CD4-positive, alpha-beta memory T cell (primary cell): ENCODE results near the gene PSMD12. TPM values are rescaled to one million over a fixed set of nuclear protein-coding genes. Genes with fewer than 3 reads are reported as not detected.
A peak's percentile ranks its signal among the peaks of the same experiment; 100 is the strongest.

Source experiments
- CTCF ChIA-PET: fragments of 350-600 bp; sonication (Branson Sonifier 250); formaldehyde crosslinking; loops from one replicate; lab custom pipeline; 2021; ENCODE audit warnings: inconsistent platforms; ENCODE audit not compliant: partially characterized antibody; lab: Charles Lee
- POLR2A ChIA-PET: fragments of 350-600 bp; sonication (Branson Sonifier 250); formaldehyde crosslinking; loops from one replicate; lab custom pipeline; 2021; ENCODE audit not compliant: partially characterized antibody; lab: Charles Lee
- DNase-seq, 5 donors: peaks; one replicate each; pipeline versions ENCODE4 v3.0.0 to v3.0.0-alpha.2; 2020 to 2022; ENCODE audit warnings: mixed read lengths in 1 of 5
- H3K27ac ChIP-seq: one replicate; pipeline ENCODE4 v1.7.0; 2013; ENCODE audit warnings: low read depth, low read length
- H3K27me3 ChIP-seq: 2 replicates; pipeline ENCODE4 v1.7.0; 2013; ENCODE audit warnings: mild to moderate bottlenecking, low read length, moderate library complexity; ENCODE audit not compliant: insufficient read depth
- H3K36me3 ChIP-seq: 2 replicates; pipeline ENCODE4 v1.7.0; 2013; ENCODE audit warnings: mild to moderate bottlenecking, low read length, moderate library complexity; ENCODE audit not compliant: insufficient read depth
- H3K4me1 ChIP-seq: 2 replicates; pipeline ENCODE4 v1.7.0; 2013; ENCODE audit warnings: mild to moderate bottlenecking, low read length, moderate library complexity; ENCODE audit not compliant: insufficient read depth
- H3K4me3 ChIP-seq, 2 donors: one replicate each; pipeline ENCODE4 v1.7.0; 2013; ENCODE audit warnings: low read length in 2 of 2, mild to moderate bottlenecking in 1 of 2
- H3K9me3 ChIP-seq, 2 donors: one replicate each; pipeline ENCODE4 v1.7.0; 2013; ENCODE audit warnings: low read length in 2 of 2, control low read depth in 1 of 2; ENCODE audit not compliant: control insufficient read depth in 1 of 2
- H3K27ac Mint-ChIP-seq, 7 donors: one replicate each; pipeline ENCODE4 v1.8.0; 2020 to 2021; ENCODE audit warnings: mixed read lengths in 7 of 7, mild to moderate bottlenecking in 6 of 7, inconsistent platforms in 3 of 7, moderate library complexity in 3 of 7
- H3K27me3 Mint-ChIP-seq, 2 donors: one replicate each; pipeline ENCODE4 v1.8.0; 2020 to 2021; ENCODE audit warnings: mixed read lengths in 2 of 2
- H3K36me3 Mint-ChIP-seq, 2 donors: one replicate each; pipeline ENCODE4 v1.8.0; 2020 to 2021; ENCODE audit warnings: mixed read lengths in 2 of 2, inconsistent platforms in 1 of 2, mild to moderate bottlenecking in 1 of 2
- H3K4me1 Mint-ChIP-seq, 4 donors: one replicate each; pipeline ENCODE4 v1.8.0; 2020 to 2021; ENCODE audit warnings: mixed read lengths in 4 of 4, mild to moderate bottlenecking in 1 of 4
- H3K4me3 Mint-ChIP-seq, 8 donors: one replicate each; pipeline ENCODE4 v1.8.0; 2020 to 2021; ENCODE audit warnings: mixed read lengths in 8 of 8, mild to moderate bottlenecking in 7 of 8, moderate library complexity in 6 of 8, inconsistent platforms in 3 of 8
- H3K9me3 Mint-ChIP-seq, 8 donors: one replicate each; pipeline ENCODE4 v1.8.0; 2020 to 2021; ENCODE audit warnings: mixed read lengths in 8 of 8, mild to moderate bottlenecking in 5 of 8, inconsistent platforms in 3 of 8, moderate library complexity in 1 of 8
- intact Hi-C: fragments of 100-400 bp; cut with micrococcal nuclease; formaldehyde crosslinking; loops from one replicate; pipeline ENCODE4 v1.15.1; 2023
- polyA plus RNA-seq, 2 donors: library from polyadenylated mRNA; unstranded; fragments of 300-500 nt; fragmentation: Illumina TruSeq; gene quantifications; one replicate each; pipeline ENCODE4 v1.2.3, GENCODE V29; 2021
- total RNA-seq, 2 experiments: library from RNA; stranded (reverse); gene quantifications; one replicate each; pipeline ENCODE4 v1.2.3, GENCODE V29; 2021

PSMD12 gene
- total and polyA plus RNA-seq, 4 experiments from 2014 or later = 34.5 to 49.8 (median 47.8) TPM

DNA sequence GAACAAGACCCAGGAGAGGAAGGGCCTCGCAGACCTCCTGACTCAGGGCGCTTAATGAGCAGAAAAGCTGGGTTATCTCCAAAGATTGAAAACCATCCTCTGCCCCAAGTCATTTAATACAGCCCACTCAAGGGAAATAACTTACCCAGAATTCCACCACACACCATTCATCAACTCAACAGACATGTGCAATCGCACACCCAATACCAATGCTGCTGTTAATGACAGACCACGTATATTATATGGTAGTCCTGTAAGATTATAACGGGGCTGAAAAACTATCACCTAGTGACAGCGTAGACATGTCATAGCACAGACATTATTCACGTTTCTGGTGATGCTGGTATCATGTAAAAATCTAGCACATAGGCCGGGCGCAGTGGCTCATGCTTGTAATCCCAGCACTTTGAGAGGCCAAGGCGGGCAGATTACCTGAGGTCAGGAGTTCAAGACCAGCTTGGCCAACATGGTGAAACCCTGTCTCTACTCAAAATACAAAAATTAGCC lies 68.9 kb downstream of the PSMD12 start:
- Histone ChIP-seq H3K4me1 (no peaks in the 10 kb centered on the region), H3K27ac (no peak overlapping the region), H3K9me3 (no peaks in the 10 kb centered on the region), H3K36me3 (no peaks in the 10 kb centered on the region), H3K4me3 (no peak overlapping the region), H3K27me3 (no peaks in the 10 kb centered on the region)
- DNase-seq = no peak
- intact Hi-C loops = no loop called here
- POLR2A ChIA-PET = no interaction called here
- Mint-ChIP-seq H3K27ac (no peak overlapping the region), H3K4me1 (peaks cover 0 to 5% (median 2%) of the 10 kb centered on the region in 4 donors), H3K9me3 (no peaks in the 10 kb centered on the region), H3K27me3 (no peaks in the 10 kb centered on the region), H3K36me3 (no peaks in the 10 kb centered on the region), H3K4me3 (no peak overlapping the region)
- CTCF ChIA-PET = no interaction called here

DNA sequence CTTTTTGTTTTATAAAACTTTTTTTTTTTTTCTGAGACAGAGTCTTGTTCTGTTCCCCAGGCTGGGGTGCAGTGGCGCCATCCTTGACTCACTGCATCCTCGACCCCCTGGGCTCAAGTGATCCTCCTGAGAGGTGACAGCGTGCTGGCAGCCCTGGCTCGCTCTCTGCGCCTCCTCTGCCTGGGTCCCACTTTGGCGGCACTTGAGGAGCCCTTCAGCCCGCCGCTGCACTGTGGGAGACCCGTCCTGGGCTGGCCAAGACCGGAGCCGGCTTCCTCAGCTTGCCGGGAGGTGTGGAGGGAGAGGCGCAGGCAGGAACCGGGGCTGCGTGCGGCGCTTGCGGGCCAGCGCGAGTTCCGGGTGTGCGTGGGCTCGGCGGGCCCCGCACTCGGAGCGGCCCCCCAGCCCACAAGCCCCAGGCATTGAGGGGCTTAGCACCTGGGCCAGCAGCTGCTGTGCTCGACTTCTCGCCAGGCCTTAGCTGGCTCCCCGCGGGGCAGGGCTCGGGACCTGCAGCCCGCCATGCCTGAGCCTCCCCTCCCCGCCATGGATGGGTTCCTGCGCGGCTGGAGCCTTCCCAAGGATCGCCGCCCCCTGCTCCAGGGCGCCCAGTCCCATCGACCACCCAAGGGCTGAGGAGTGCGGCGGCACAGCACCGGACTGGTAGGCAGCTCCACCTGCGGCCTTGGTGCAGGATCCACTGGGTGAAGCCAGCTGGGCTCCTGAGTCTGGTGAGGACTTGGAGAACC lies 71.8 kb downstream of the PSMD12 start:
- Histone ChIP-seq H3K4me3 (no peak overlapping the region), H3K9me3 (no peaks in the 10 kb centered on the region), H3K36me3 (no peaks in the 10 kb centered on the region), H3K27ac (no peak overlapping the region), H3K4me1 (no peaks in the 10 kb centered on the region), H3K27me3 (no peaks in the 10 kb centered on the region)
- no peak for DNase-seq
- no peaks in the 10 kb centered on the region for H3K27me3 Mint-ChIP-seq
- peaks cover 0 to 5% (median 3%) of the 10 kb centered on the region in 4 donors for H3K4me1 Mint-ChIP-seq
- H3K36me3 Mint-ChIP-seq = no peaks in the 10 kb centered on the region
- ChIA-PET CTCF (interaction anchor here (0.8 to 5.0 kb wide), 16 partner anchors 8 to 168 kb away, joined by 3 to 93 read pairs (median 4); no protein-coding TSS in a partner anchor), POLR2A (no interaction called here)
- H3K4me3 Mint-ChIP-seq = no peak overlapping the region
- H3K9me3 Mint-ChIP-seq = no peaks in the 10 kb centered on the region
- no peak overlapping the region for H3K27ac Mint-ChIP-seq
- intact Hi-C loops = loop anchor here (5.0 kb wide), 2 partner anchors 177 to 577 kb away; no protein-coding TSS in a partner anchor

DNA sequence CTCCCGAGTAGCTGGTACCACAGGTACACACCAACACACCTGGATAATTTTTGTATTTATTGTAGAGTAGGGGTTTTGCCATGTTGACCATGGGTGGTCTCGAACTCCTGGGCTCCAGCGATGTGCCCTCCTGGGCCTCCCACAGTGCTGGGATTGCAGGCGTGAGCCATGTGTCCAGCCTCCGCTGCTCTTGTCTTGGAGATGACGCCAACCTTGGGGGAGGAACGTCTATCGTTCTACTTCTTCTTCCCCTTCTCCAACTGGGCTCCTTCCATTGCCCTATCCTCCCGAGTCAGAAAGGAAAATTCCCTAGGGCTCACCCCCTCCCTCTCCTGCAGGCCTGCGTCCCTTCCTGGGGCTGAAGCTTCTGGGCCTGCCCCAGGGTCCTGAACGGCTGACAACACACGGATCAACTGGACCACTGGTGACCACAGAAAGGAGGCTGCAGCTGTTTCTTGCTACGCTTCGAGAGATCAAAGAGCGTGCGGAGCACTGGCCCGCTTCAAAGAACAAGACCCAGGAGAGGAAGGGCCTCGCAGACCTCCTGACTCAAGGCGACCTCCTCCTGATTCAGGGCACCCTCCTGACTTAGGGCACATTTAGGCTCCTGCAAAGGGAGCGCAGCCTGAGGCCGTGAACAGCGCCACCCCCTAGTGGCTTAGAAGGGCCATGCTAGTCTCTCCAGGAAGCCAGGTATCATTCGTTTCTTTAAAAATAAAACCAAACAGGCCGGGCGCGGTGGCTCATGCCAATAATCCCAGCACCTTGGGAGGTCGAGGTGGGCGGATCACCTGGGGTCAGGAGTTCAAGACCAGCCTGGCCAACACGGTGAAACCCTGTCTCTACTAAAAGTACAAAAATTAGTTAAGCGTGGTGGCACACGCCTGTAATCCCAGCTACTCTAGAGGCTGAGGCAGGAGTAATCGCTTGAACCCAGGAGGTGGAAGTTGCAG lies 72.8 kb downstream of the PSMD12 start:
- Mint-ChIP-seq H3K27ac (peak overlapping the region in 5 of 7 donors; percentile 23 to 47 (median 36)), H3K36me3 (no peaks in the 10 kb centered on the region), H3K27me3 (no peaks in the 10 kb centered on the region), H3K4me3 (peak overlapping the region in 6 of 8 donors; percentile 32 to 69 (median 52)), H3K4me1 (peaks cover 0 to 7% (median 5%) of the 10 kb centered on the region in 4 donors), H3K9me3 (no peaks in the 10 kb centered on the region)
- Histone ChIP-seq H3K36me3 (no peaks in the 10 kb centered on the region), H3K4me1 (no peaks in the 10 kb centered on the region), H3K27me3 (no peaks in the 10 kb centered on the region), H3K4me3 (no peak overlapping the region), H3K27ac (no peak overlapping the region), H3K9me3 (no peaks in the 10 kb centered on the region)
- DNase-seq = peak; percentile 61 to 70 (median 69)
- intact Hi-C loops = loop anchor here (1.0 to 5.0 kb wide), 4 partner anchors 46 to 576 kb away; no protein-coding TSS in a partner anchor
- ChIA-PET CTCF (interaction anchor here (0.6 to 5.0 kb wide), 26 partner anchors 9 to 166 kb away, joined by 3 to 93 read pairs (median 4); no protein-coding TSS in a partner anchor), POLR2A (interaction anchor here (0.7 kb wide), 1 partner anchor 72 kb away, joined by 4 read pairs; no protein-coding TSS in a partner anchor)

DNA sequence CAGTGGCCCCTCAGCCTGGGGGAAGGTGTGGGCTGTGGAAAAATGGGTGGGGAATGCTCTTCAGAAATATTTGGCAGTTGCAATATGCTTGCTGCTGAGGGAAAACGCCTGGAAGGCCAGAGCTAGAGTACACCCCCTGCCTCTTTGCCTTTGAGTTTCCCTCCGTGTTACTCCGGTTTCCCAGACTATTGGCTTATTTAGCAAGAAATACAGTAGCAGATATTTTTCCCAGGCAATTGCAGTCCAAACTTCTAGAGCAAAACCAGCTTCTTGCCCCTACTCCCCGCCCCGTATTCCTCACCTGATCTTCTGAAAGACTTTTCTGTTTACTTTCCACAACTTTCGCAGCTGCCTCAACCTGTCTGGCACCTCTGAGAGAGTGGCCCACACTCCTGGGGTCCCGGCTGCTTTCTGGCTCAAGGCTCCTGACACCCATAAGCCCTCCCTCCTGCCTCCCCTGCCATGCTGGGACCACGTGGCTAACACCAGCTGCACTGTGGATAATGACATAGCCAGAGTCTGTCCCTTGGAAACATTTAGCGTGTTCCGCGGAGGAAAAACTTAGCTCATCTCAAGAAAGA lies 75.6 kb downstream of the PSMD12 start:
- Histone ChIP-seq H3K4me3 (no peak overlapping the region), H3K9me3 (no peaks in the 10 kb centered on the region), H3K36me3 (no peaks in the 10 kb centered on the region), H3K27ac (no peak overlapping the region), H3K4me1 (no peaks in the 10 kb centered on the region), H3K27me3 (no peaks in the 10 kb centered on the region)
- no peak overlapping the region for H3K4me3 Mint-ChIP-seq
- ChIA-PET CTCF (interaction anchor here (0.6 to 5.0 kb wide), 6 partner anchors 11 to 96 kb away, joined by 3 to 93 read pairs (median 4); no protein-coding TSS in a partner anchor), POLR2A (interaction anchor here (0.7 to 1.1 kb wide), 2 partner anchors 10 to 1611 kb away, joined by 3 read pairs; no protein-coding TSS in a partner anchor)
- no peak for DNase-seq
- intact Hi-C loops = loop anchor here (5.0 kb wide), 2 partner anchors 174 to 574 kb away; no protein-coding TSS in a partner anchor
- no peaks in the 10 kb centered on the region for H3K36me3 Mint-ChIP-seq
- peaks cover 0 to 7% (median 6%) of the 10 kb centered on the region in 4 donors for H3K4me1 Mint-ChIP-seq
- H3K9me3 Mint-ChIP-seq = no peaks in the 10 kb centered on the region
- H3K27ac Mint-ChIP-seq = no peak overlapping the region
- H3K27me3 Mint-ChIP-seq = no peaks in the 10 kb centered on the region

DNA sequence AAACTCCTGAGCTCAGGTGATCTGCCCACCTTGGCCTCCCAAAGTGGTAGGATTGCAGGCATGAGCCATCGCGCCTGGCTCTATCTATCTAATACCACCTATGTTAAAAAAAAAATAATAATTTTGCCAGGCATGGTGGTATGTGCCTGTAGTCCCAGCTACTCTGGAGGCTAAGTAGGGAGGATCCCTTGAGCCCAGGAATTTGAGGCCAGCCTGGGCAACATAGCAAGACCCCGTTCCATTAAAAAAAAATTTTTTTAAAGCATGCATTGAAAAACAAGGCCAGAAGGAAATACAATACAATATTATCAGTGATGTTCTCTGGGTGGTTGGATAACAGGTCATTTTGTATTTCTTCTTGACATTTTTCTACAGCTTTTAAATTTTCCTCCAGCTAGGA lies 76.1 kb downstream of the PSMD12 start:
- CTCF ChIA-PET = interaction anchor here (0.6 to 5.0 kb wide), 4 partner anchors 11 to 189 kb away, joined by 3 to 93 read pairs (median 4); no protein-coding TSS in a partner anchor
- H3K36me3 ChIP-seq = no peaks in the 10 kb centered on the region
- H3K9me3 Mint-ChIP-seq = no peaks in the 10 kb centered on the region

DNA sequence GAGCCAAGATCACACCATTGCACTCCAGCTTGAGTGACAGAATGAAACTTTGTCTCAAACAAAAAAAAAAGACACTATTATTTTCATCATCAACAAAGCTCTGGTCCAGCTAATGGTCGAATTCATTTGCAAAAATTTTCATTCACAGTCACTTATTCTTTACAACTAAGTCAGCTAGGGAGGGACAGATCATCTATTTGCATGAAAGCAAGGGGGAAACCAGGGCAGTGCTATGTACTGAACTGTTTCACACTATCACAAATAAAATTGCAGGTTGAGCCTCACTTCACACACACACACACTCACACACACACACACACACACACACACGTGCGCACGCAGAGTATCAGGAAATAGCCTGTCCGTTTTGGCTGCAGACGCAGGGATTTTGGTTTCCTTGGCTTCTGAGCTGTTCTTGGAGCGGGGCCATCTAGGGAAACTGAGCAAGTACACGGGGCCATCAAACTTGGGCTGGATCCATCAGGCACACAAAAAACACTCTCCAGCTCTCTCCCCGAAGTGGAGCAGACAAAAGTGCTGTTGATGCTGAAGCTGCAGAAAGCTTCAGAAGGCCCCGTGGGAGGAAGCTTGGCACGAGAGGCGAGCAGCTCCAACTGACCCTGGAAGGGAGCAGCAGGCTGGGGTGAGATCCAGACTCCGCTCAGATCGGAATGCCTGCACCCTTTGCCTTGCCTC lies 77.0 kb downstream of the PSMD12 start:
- H3K27ac Mint-ChIP-seq = peak overlapping the region in 2 of 7 donors; percentile 24 to 41
- POLR2A ChIA-PET = no interaction called here
- no peaks in the 10 kb centered on the region for H3K36me3 Mint-ChIP-seq

More for the DNA sequence above, 76.1 kb downstream of the PSMD12 start:
- intact Hi-C loops = loop anchor here (5.0 kb wide), 2 partner anchors 173 to 573 kb away; no protein-coding TSS in a partner anchor
- no peak for DNase-seq
- peaks cover 0 to 7% (median 6%) of the 10 kb centered on the region in 4 donors for H3K4me1 Mint-ChIP-seq
- H3K27me3 ChIP-seq = no peaks in the 10 kb centered on the region
- no peak overlapping the region for H3K27ac ChIP-seq
- no peak overlapping the region for H3K4me3 Mint-ChIP-seq
- POLR2A ChIA-PET = interaction anchor here (1.1 kb wide), 1 partner anchor 9 kb away, joined by 3 read pairs; no protein-coding TSS in a partner anchor
- no peaks in the 10 kb centered on the region for H3K27me3 Mint-ChIP-seq
- no peaks in the 10 kb centered on the region for H3K9me3 ChIP-seq
- no peaks in the 10 kb centered on the region for H3K36me3 Mint-ChIP-seq
- no peak overlapping the region for H3K4me3 ChIP-seq
- no peak overlapping the region for H3K27ac Mint-ChIP-seq
- H3K4me1 ChIP-seq = no peaks in the 10 kb centered on the region

More for the DNA sequence above, 77.0 kb downstream of the PSMD12 start:
- no peak overlapping the region for H3K4me3 ChIP-seq
- no peaks in the 10 kb centered on the region for H3K4me1 ChIP-seq
- H3K27ac ChIP-seq = no peak overlapping the region
- Mint-ChIP-seq H3K4me1 (peaks cover 0 to 7% (median 6%) of the 10 kb centered on the region in 4 donors), H3K4me3 (no peak overlapping the region), H3K27me3 (no peaks in the 10 kb centered on the region), H3K9me3 (no peaks in the 10 kb centered on the region)
- intact Hi-C loops = no loop called here
- no peaks in the 10 kb centered on the region for H3K27me3 ChIP-seq
- DNase-seq = no peak
- no peaks in the 10 kb centered on the region for H3K36me3 ChIP-seq
- no peaks in the 10 kb centered on the region for H3K9me3 ChIP-seq
- CTCF ChIA-PET = interaction anchor here (0.6 to 1.6 kb wide), 6 partner anchors 17 to 168 kb away, joined by 3 to 4 read pairs (median 3); no protein-coding TSS in a partner anchor
